ENCODE results near the gene THSD4.

GRCh38 chr15:71422530-71423259 lies 307.4 kb downstream of the THSD4 start:
- TF ChIP-seq CTCF (optimal IDR thresholded peaks at IDR 0.05 in 1 of 3, IDR thresholded peaks at IDR 0.05 in 1 of 3, conservative IDR thresholded peaks at IDR 0.05 in 1 of 3; ENCODE audit: extremely low read depth in 1 of 3, insufficient read depth in 2 of 3, low read length in 3 of 3) (no peak), EZH2 (IDR thresholded peaks at IDR 0.05; ENCODE audit: low read length) (no peak)
